Mesenchymal stem cell (in vitro differentiated cells and primary cell): Measurements from ENCODE around the gene STUB1.

ENCODE experiments used
- DNase-seq: peaks from one replicate; pipeline ENCODE4 v3.0.0-alpha.2; 2013
- H2AFZ ChIP-seq: one replicate; pipeline ENCODE4 v1.6.1; 2013; ENCODE audit warnings: low read depth, mild to moderate bottlenecking, control low read depth, inconsistent platforms, low read length, moderate library complexity
- H2AK5ac ChIP-seq: 2 replicates; pipeline ENCODE4 v1.6.1; 2013; ENCODE audit warnings: low read length, moderate library complexity, mild to moderate bottlenecking, inconsistent platforms; ENCODE audit not compliant: severe bottlenecking
- H2BK120ac ChIP-seq: one replicate; pipeline ENCODE4 v1.6.1; 2013; ENCODE audit warnings: low read depth, mild to moderate bottlenecking, inconsistent platforms, low read length, moderate library complexity
- H2BK12ac ChIP-seq, 2 experiments: one replicate each; pipeline ENCODE4 v1.6.1; 2013; ENCODE audit warnings: inconsistent platforms in 2 of 2, low read length in 2 of 2, mild to moderate bottlenecking in 2 of 2, moderate library complexity in 2 of 2, control low read depth in 1 of 2
- H2BK15ac ChIP-seq: one replicate; pipeline ENCODE4 v1.6.1; 2013; ENCODE audit warnings: mild to moderate bottlenecking, low read depth, inconsistent platforms; ENCODE audit not compliant: poor library complexity, severe bottlenecking
- H2BK5ac ChIP-seq: 2 replicates; pipeline ENCODE4 v1.6.1; 2013; ENCODE audit warnings: low read depth, mild to moderate bottlenecking, low read length, control low read depth, inconsistent platforms; ENCODE audit not compliant: poor library complexity, severe bottlenecking
- H3K14ac ChIP-seq, 2 experiments: one replicate each; pipeline ENCODE4 v1.6.1; 2013; ENCODE audit warnings: inconsistent platforms in 2 of 2, low read length in 2 of 2, control low read depth in 1 of 2, mild to moderate bottlenecking in 1 of 2, moderate library complexity in 1 of 2
- H3K18ac ChIP-seq, 2 experiments: one replicate each; pipeline ENCODE4 v1.6.1; 2013; ENCODE audit warnings: inconsistent platforms in 2 of 2, low read length in 2 of 2, control low read depth in 1 of 2, low read depth in 1 of 2, mild to moderate bottlenecking in 1 of 2
- H3K23ac ChIP-seq, 2 experiments: one replicate each; pipeline ENCODE4 v1.6.1; 2013; ENCODE audit warnings: inconsistent platforms in 2 of 2, low read length in 2 of 2, mild to moderate bottlenecking in 2 of 2, moderate library complexity in 2 of 2, control low read depth in 1 of 2
- H3K27ac ChIP-seq: 2 replicates; pipeline ENCODE4 v1.5.1; 2013; ENCODE audit warnings: mild to moderate bottlenecking, moderate library complexity, low read length, control low read depth, inconsistent platforms; ENCODE audit not compliant: poor library complexity, severe bottlenecking
- H3K27me3 ChIP-seq, 2 experiments: 2 replicates each; pipeline versions ENCODE4 v1.6.1 to v1.7.0; 2013; ENCODE audit warnings: low read length in 2 of 2, mild to moderate bottlenecking in 2 of 2, moderate library complexity in 2 of 2, control low read depth in 1 of 2, inconsistent platforms in 1 of 2; ENCODE audit not compliant: control insufficient read depth in 1 of 2, insufficient read depth in 1 of 2
- H3K36me3 ChIP-seq, 2 experiments: 2 replicates each; pipeline versions ENCODE4 v1.6.1 to v1.7.0; 2013; ENCODE audit warnings: low read length in 2 of 2, control low read depth in 1 of 2, inconsistent platforms in 1 of 2, low read depth in 1 of 2, mild to moderate bottlenecking in 1 of 2; ENCODE audit not compliant: insufficient read depth in 2 of 2, control insufficient read depth in 1 of 2
- H3K4ac ChIP-seq, 2 experiments: one replicate each; pipeline ENCODE4 v1.6.1; 2013; ENCODE audit warnings: inconsistent platforms in 2 of 2, low read length in 2 of 2, mild to moderate bottlenecking in 2 of 2, moderate library complexity in 2 of 2, control low read depth in 1 of 2, low read depth in 1 of 2
- H3K4me1 ChIP-seq: 2 replicates; pipeline ENCODE4 v1.6.1; 2013; ENCODE audit warnings: low read depth, low read length, control low read depth; ENCODE audit not compliant: control insufficient read depth, insufficient read depth
- H3K4me2 ChIP-seq: 2 replicates; pipeline ENCODE4 v1.6.1; 2013; ENCODE audit warnings: low read length, mild to moderate bottlenecking, inconsistent platforms; ENCODE audit not compliant: poor library complexity, severe bottlenecking
- H3K4me3 ChIP-seq, 2 experiments: 2 replicates each; pipeline versions ENCODE4 v1.5.1 to v1.7.0; 2013; ENCODE audit warnings: low read length in 2 of 2, mild to moderate bottlenecking in 2 of 2, control low read depth in 1 of 2, low read depth in 1 of 2; ENCODE audit not compliant: insufficient read depth in 1 of 2
- H3K79me1 ChIP-seq: replicated peaks from 2 replicates; pipeline ENCODE4 v1.6.1; 2013; ENCODE audit warnings: mild to moderate bottlenecking, control low read depth, low read length, inconsistent platforms; ENCODE audit not compliant: poor library complexity, severe bottlenecking
- H3K9ac ChIP-seq: 2 replicates; pipeline ENCODE4 v1.7.0; 2013; ENCODE audit warnings: mild to moderate bottlenecking, low read length, moderate library complexity
- H3K9me3 ChIP-seq: 2 replicates; pipeline ENCODE4 v1.7.0; 2013; ENCODE audit warnings: mild to moderate bottlenecking, low read length; ENCODE audit not compliant: control insufficient read depth
- H4K8ac ChIP-seq: one replicate; pipeline ENCODE4 v1.6.1; 2013; ENCODE audit warnings: inconsistent platforms, mild to moderate bottlenecking, low read length, moderate library complexity
- H4K91ac ChIP-seq: one replicate; pipeline ENCODE4 v1.6.1; 2013; ENCODE audit warnings: mild to moderate bottlenecking, low read length, inconsistent platforms
- WGBS: methylation state at CpG from one replicate; pipeline ENCODE4 v1.1.7; 2013; ENCODE audit warnings: mixed read lengths; 5-methylcytosine and 5-hydroxymethylcytosine counted together

Gene STUB1

GRCh38 chr16:714079-714478 lies 33.9 kb downstream of the STUB1 start:
- H3K23ac ChIP-seq = no peak overlapping the region
- H3K4ac ChIP-seq = no peak overlapping the region
- no peak overlapping the region for H3K14ac ChIP-seq
- no peaks in the 10 kb centered on the region for H3K9me3 ChIP-seq
- H2AK5ac ChIP-seq = no peak overlapping the region
- H3K27ac ChIP-seq = no peak overlapping the region
- peak overlapping the region in 1 of 2 experiments; percentile 84 for H2BK12ac ChIP-seq
- H3K4me2 ChIP-seq = no peak overlapping the region
- no peak overlapping the region for H2AFZ ChIP-seq
- H2BK5ac ChIP-seq = no peak overlapping the region
- H4K8ac ChIP-seq = no peak overlapping the region
- peak overlapping the region; percentile 35 for H4K91ac ChIP-seq
- no peak overlapping the region for H3K18ac ChIP-seq
- no peak overlapping the region for H2BK120ac ChIP-seq
- H3K36me3 ChIP-seq = peaks cover 0 to 22% of the 10 kb centered on the region in 2 experiments
- H3K4me1 ChIP-seq = peaks cover 59% of the 10 kb centered on the region
- H3K79me1 ChIP-seq = peaks cover 18% of the 10 kb centered on the region
- 84% methylated on average over 11 of the region's 11 CpGs for WGBS
- peak overlapping the region; percentile 41 for H2BK15ac ChIP-seq
- H3K9ac ChIP-seq = no peak overlapping the region
- no peak for DNase-seq
- H3K4me3 ChIP-seq = no peak overlapping the region
- H3K27me3 ChIP-seq = peaks cover 12 to 24% of the 10 kb centered on the region in 2 experiments

- peak within 1 kb of the TSS; percentile 63 to 75 for H3K4me3 ChIP-seq
- H3K4me1 ChIP-seq = peaks cover 61% of the 10 kb centered on the region
- H3K4me2 ChIP-seq = peak within 1 kb of the TSS; percentile 97
- DNase-seq = peak; percentile 89
- H2BK5ac ChIP-seq = no peak within 1 kb of the TSS
- H3K14ac ChIP-seq = peak within 1 kb of the TSS in 1 of 2 experiments; percentile 96
- peak within 1 kb of the TSS; percentile 50 for H2BK120ac ChIP-seq
- peak within 1 kb of the TSS; percentile 13 for H3K27ac ChIP-seq
- H4K8ac ChIP-seq = peak within 1 kb of the TSS; percentile 21
- H3K4ac ChIP-seq = peak within 1 kb of the TSS in 1 of 2 experiments; percentile 34
- peak within 1 kb of the TSS in 1 of 2 experiments; percentile 84 for H2BK12ac ChIP-seq
- H2AK5ac ChIP-seq = peak within 1 kb of the TSS; percentile 44
- peak within 1 kb of the TSS in 1 of 2 experiments; percentile 67 for H3K23ac ChIP-seq
- H2BK15ac ChIP-seq = peak within 1 kb of the TSS; percentile 41
- H4K91ac ChIP-seq = peak within 1 kb of the TSS; percentile 60
- peak within 1 kb of the TSS; percentile 65 for H3K9ac ChIP-seq
- H3K9me3 ChIP-seq = no peaks in the 10 kb centered on the region
- peaks cover 21% of the 10 kb centered on the region for H3K79me1 ChIP-seq
- H2AFZ ChIP-seq = peak within 1 kb of the TSS; percentile 36
- H3K27me3 ChIP-seq = peaks cover 5 to 16% of the 10 kb centered on the region in 2 experiments
- peaks cover 0 to 22% of the 10 kb centered on the region in 2 experiments for H3K36me3 ChIP-seq
- WGBS = 24% methylated on average over 40 of the region's 108 CpGs
- peak within 1 kb of the TSS in 1 of 2 experiments; percentile 74 for H3K18ac ChIP-seq
Observed at GRCh38 chr16:714558-715476, 34.6 kb downstream of the STUB1 start, which contains the start of gene METRN. TSS of gene METRN (plus strand) at chr16:715118. CDS start at chr16:715290, 172 bp downstream.

- H3K27ac ChIP-seq = peak overlapping the region; percentile 13
- H3K9me3 ChIP-seq = no peaks in the 10 kb centered on the region
- H2AK5ac ChIP-seq = no peak overlapping the region
- peak overlapping the region; percentile 65 for H3K9ac ChIP-seq
- peak overlapping the region; percentile 36 for H2AFZ ChIP-seq
- H3K36me3 ChIP-seq = peaks cover 0 to 22% of the 10 kb centered on the region in 2 experiments
- H3K27me3 ChIP-seq = peaks cover 0 to 8% of the 10 kb centered on the region in 2 experiments
- no peak overlapping the region for H2BK15ac ChIP-seq
- peak overlapping the region in 1 of 2 experiments; percentile 67 for H3K23ac ChIP-seq
- H4K91ac ChIP-seq = peak overlapping the region; percentile 43
- no peak overlapping the region for H2BK5ac ChIP-seq
- peaks cover 26% of the 10 kb centered on the region for H3K79me1 ChIP-seq
- H3K14ac ChIP-seq = peak overlapping the region in 1 of 2 experiments; percentile 96
- H3K4ac ChIP-seq = peak overlapping the region in 1 of 2 experiments; percentile 34
- H3K4me2 ChIP-seq = peak overlapping the region; percentile 97
- peaks cover 62% of the 10 kb centered on the region for H3K4me1 ChIP-seq
- 16% methylated on average over 24 of the region's 74 CpGs for WGBS
- H3K4me3 ChIP-seq = peak overlapping the region; percentile 63 to 75
- peak; percentile 30 for DNase-seq
- peak overlapping the region in 1 of 2 experiments; percentile 71 for H3K18ac ChIP-seq
- no peak overlapping the region for H4K8ac ChIP-seq
- peak overlapping the region in 1 of 2 experiments; percentile 45 for H2BK12ac ChIP-seq
- peak overlapping the region; percentile 50 for H2BK120ac ChIP-seq
Observed at GRCh38 chr16:715477-716199, 35.4 kb downstream of the STUB1 start.
